Mesenchymal stem cell (in vitro differentiated cells and primary cell): ENCODE data around the gene OR5P2.

Source experiments
- DNase-seq: peaks from one replicate; pipeline ENCODE4 v3.0.0-alpha.2; 2013
- H2AFZ ChIP-seq: one replicate; pipeline ENCODE4 v1.6.1; 2013; ENCODE audit warnings: low read depth, mild to moderate bottlenecking, control low read depth, inconsistent platforms, low read length, moderate library complexity
- H2AK5ac ChIP-seq: 2 replicates; pipeline ENCODE4 v1.6.1; 2013; ENCODE audit warnings: low read length, moderate library complexity, mild to moderate bottlenecking, inconsistent platforms; ENCODE audit not compliant: severe bottlenecking
- H2BK120ac ChIP-seq: one replicate; pipeline ENCODE4 v1.6.1; 2013; ENCODE audit warnings: low read depth, mild to moderate bottlenecking, inconsistent platforms, low read length, moderate library complexity
- H2BK12ac ChIP-seq, 2 experiments: one replicate each; pipeline ENCODE4 v1.6.1; 2013; ENCODE audit warnings: inconsistent platforms in 2 of 2, low read length in 2 of 2, mild to moderate bottlenecking in 2 of 2, moderate library complexity in 2 of 2, control low read depth in 1 of 2
- H2BK15ac ChIP-seq: one replicate; pipeline ENCODE4 v1.6.1; 2013; ENCODE audit warnings: mild to moderate bottlenecking, low read depth, inconsistent platforms; ENCODE audit not compliant: poor library complexity, severe bottlenecking
- H2BK5ac ChIP-seq: 2 replicates; pipeline ENCODE4 v1.6.1; 2013; ENCODE audit warnings: low read depth, mild to moderate bottlenecking, low read length, control low read depth, inconsistent platforms; ENCODE audit not compliant: poor library complexity, severe bottlenecking
- H3K14ac ChIP-seq, 2 experiments: one replicate each; pipeline ENCODE4 v1.6.1; 2013; ENCODE audit warnings: inconsistent platforms in 2 of 2, low read length in 2 of 2, control low read depth in 1 of 2, mild to moderate bottlenecking in 1 of 2, moderate library complexity in 1 of 2
- H3K18ac ChIP-seq, 2 experiments: one replicate each; pipeline ENCODE4 v1.6.1; 2013; ENCODE audit warnings: inconsistent platforms in 2 of 2, low read length in 2 of 2, control low read depth in 1 of 2, low read depth in 1 of 2, mild to moderate bottlenecking in 1 of 2
- H3K23ac ChIP-seq, 2 experiments: one replicate each; pipeline ENCODE4 v1.6.1; 2013; ENCODE audit warnings: inconsistent platforms in 2 of 2, low read length in 2 of 2, mild to moderate bottlenecking in 2 of 2, moderate library complexity in 2 of 2, control low read depth in 1 of 2
- H3K27ac ChIP-seq: 2 replicates; pipeline ENCODE4 v1.5.1; 2013; ENCODE audit warnings: mild to moderate bottlenecking, moderate library complexity, low read length, control low read depth, inconsistent platforms; ENCODE audit not compliant: poor library complexity, severe bottlenecking
- H3K27me3 ChIP-seq, 2 experiments: 2 replicates each; pipeline versions ENCODE4 v1.6.1 to v1.7.0; 2013; ENCODE audit warnings: low read length in 2 of 2, mild to moderate bottlenecking in 2 of 2, moderate library complexity in 2 of 2, control low read depth in 1 of 2, inconsistent platforms in 1 of 2; ENCODE audit not compliant: control insufficient read depth in 1 of 2, insufficient read depth in 1 of 2
- H3K36me3 ChIP-seq, 2 experiments: 2 replicates each; pipeline versions ENCODE4 v1.6.1 to v1.7.0; 2013; ENCODE audit warnings: low read length in 2 of 2, control low read depth in 1 of 2, inconsistent platforms in 1 of 2, low read depth in 1 of 2, mild to moderate bottlenecking in 1 of 2; ENCODE audit not compliant: insufficient read depth in 2 of 2, control insufficient read depth in 1 of 2
- H3K4ac ChIP-seq, 2 experiments: one replicate each; pipeline ENCODE4 v1.6.1; 2013; ENCODE audit warnings: inconsistent platforms in 2 of 2, low read length in 2 of 2, mild to moderate bottlenecking in 2 of 2, moderate library complexity in 2 of 2, control low read depth in 1 of 2, low read depth in 1 of 2
- H3K4me1 ChIP-seq: 2 replicates; pipeline ENCODE4 v1.6.1; 2013; ENCODE audit warnings: low read depth, low read length, control low read depth; ENCODE audit not compliant: control insufficient read depth, insufficient read depth
- H3K4me2 ChIP-seq: 2 replicates; pipeline ENCODE4 v1.6.1; 2013; ENCODE audit warnings: low read length, mild to moderate bottlenecking, inconsistent platforms; ENCODE audit not compliant: poor library complexity, severe bottlenecking
- H3K4me3 ChIP-seq, 2 experiments: 2 replicates each; pipeline versions ENCODE4 v1.5.1 to v1.7.0; 2013; ENCODE audit warnings: low read length in 2 of 2, mild to moderate bottlenecking in 2 of 2, control low read depth in 1 of 2, low read depth in 1 of 2; ENCODE audit not compliant: insufficient read depth in 1 of 2
- H3K79me1 ChIP-seq: replicated peaks from 2 replicates; pipeline ENCODE4 v1.6.1; 2013; ENCODE audit warnings: mild to moderate bottlenecking, control low read depth, low read length, inconsistent platforms; ENCODE audit not compliant: poor library complexity, severe bottlenecking
- H3K9ac ChIP-seq: 2 replicates; pipeline ENCODE4 v1.7.0; 2013; ENCODE audit warnings: mild to moderate bottlenecking, low read length, moderate library complexity
- H3K9me3 ChIP-seq: 2 replicates; pipeline ENCODE4 v1.7.0; 2013; ENCODE audit warnings: mild to moderate bottlenecking, low read length; ENCODE audit not compliant: control insufficient read depth
- H4K8ac ChIP-seq: one replicate; pipeline ENCODE4 v1.6.1; 2013; ENCODE audit warnings: inconsistent platforms, mild to moderate bottlenecking, low read length, moderate library complexity
- H4K91ac ChIP-seq: one replicate; pipeline ENCODE4 v1.6.1; 2013; ENCODE audit warnings: mild to moderate bottlenecking, low read length, inconsistent platforms
- WGBS: methylation state at CpG from one replicate; pipeline ENCODE4 v1.1.7; 2013; ENCODE audit warnings: mixed read lengths; 5-methylcytosine and 5-hydroxymethylcytosine counted together

The OR5P2 gene

DNA sequence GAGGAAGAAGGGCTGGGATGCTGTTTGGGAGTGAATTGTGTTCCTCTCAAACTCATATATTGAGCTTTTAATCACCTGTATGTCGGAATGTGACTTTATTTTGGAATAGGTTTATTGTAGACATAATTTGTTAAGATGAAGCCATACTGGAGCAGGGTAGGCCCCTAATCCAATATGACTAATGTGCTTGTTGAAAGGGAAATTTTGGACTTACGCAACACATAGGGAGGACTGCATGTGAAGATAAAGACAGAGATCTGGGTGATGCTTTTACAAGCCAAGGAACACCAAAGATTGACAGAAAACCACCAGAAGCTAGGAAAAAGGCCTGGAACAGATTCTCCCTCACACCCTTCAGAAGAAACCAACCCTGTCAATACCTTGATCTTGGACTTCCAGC lies 47.3 kb downstream of the OR5P2 start:
- H3K23ac ChIP-seq: no peak overlapping the region
- H3K79me1 ChIP-seq: no peaks in the 10 kb centered on the region
- H3K9ac ChIP-seq: no peak overlapping the region
- no peak overlapping the region for H2BK120ac ChIP-seq
- no peaks in the 10 kb centered on the region for H3K27me3 ChIP-seq
- WGBS: 74% methylated on average over 2 of the region's 2 CpGs
- H3K4me2 ChIP-seq: no peak overlapping the region
- no peak overlapping the region for H2BK5ac ChIP-seq
- H3K14ac ChIP-seq: no peak overlapping the region
- H2BK12ac ChIP-seq: no peak overlapping the region
- H3K4me3 ChIP-seq: no peak overlapping the region
- H2BK15ac ChIP-seq: no peak overlapping the region
- H3K9me3 ChIP-seq: no peaks in the 10 kb centered on the region
- H3K36me3 ChIP-seq: no peaks in the 10 kb centered on the region
- H2AFZ ChIP-seq: no peak overlapping the region
- H3K18ac ChIP-seq: no peak overlapping the region
- no peak overlapping the region for H3K4ac ChIP-seq
- H3K27ac ChIP-seq: no peak overlapping the region
- H3K4me1 ChIP-seq: no peaks in the 10 kb centered on the region
- H4K8ac ChIP-seq: no peak overlapping the region
- no peak overlapping the region for H4K91ac ChIP-seq
- H2AK5ac ChIP-seq: no peak overlapping the region
- DNase-seq: no peak
